Limb (tissue), 2 donors: ENCODE measurements around the gene EFL1.

Experiments used
- DNase-seq, 2 donors: peaks; one replicate each; pipeline ENCODE4 v3.0.0-alpha.2; 2016; ENCODE audit errors: extremely low spot score in 2 of 2

The EFL1 gene

DNA sequence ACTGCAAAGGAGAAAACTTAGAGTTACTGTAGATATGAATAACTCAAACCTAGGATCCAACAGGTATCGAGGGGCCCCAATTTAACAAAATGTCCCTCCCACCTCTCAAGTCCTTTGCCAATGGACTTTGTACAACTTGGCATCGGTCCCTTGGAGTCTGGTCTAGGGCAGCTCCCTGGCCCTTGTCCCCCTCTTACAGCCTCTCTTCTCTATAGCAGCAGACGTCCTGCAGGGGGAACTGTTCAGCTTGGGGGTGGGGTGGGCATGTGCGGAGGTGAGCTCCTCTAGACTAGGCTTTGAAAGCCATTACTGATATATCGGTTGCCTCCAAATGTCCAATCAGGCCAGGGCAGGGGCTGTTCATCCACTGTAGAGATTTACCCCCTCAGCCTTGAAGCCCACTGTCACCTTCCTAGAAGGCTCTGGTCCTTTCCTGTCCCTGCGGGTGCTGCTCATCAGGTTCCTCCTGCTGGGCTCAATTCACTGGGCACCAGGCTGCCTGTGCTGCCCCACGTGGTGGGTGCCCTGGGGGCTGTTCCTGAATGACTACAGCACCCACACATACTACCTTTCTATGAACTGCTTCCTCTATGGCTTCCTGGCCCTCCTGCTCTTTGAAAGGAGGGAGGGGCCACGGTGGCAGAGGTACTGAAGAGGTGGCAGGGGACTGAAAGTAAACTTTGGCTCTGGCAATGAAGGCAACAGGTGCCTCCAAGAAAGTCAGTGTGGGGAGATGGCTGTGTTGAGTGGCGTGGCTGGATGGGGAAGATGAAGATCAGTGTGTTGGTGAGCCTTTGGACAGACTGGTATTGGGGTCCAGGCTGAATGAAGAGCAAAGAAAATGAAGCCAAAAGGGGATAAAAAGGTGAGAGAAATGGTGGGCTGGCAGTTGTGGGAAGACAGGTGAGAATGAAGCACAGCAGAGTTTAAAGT, 137.9 kb downstream of the EFL1 start:
- DNase-seq: no peak

- DNase-seq: no peak
Observed at GRCh38 chr15:82122746-82123400, 139.7 kb downstream of the EFL1 start.

DNA sequence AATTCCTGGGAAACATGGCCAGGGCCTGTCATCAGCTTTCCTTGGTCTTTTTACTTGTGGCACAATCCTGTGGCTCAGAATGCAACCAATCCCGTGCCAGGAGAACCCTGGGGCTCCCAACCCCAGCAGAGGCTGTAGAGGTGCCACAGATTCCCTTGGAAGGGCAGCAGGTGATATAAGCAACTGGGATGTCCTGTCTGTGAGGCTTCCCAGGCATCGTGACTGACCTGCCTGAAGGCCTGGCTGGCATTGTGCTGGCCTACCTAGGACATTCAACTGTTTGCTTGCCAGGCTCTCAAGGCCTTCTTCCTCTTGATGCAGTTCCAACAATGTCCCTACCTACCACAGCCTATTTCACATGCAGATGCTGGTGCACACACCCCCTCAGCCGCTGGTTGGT, 144.5 kb downstream of the EFL1 start:
- DNase-seq: no peak

DNA sequence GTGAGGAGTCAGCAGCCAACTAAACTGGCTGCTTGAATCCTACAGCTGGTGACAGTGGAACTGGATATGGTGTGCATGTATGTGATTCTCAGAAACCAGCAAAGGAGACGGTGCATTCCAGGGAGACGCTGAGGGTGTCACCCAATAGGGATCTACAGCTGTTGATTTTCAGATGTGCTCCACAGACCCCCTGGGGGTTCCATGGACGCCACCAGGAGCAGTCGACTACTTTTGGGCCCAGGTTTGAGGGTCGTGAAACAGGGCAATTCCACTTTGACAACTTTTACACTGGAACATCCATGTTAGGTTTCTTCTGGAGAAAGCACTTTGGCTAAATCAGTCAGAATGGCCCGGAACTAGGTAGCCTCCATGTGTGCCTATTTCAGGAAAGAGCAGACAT, 145.2 kb downstream of the EFL1 start:
- no peak for DNase-seq

- DNase-seq: no peak
Observed at GRCh38 chr15:82114660-82115059, 147.9 kb downstream of the EFL1 start.

DNA sequence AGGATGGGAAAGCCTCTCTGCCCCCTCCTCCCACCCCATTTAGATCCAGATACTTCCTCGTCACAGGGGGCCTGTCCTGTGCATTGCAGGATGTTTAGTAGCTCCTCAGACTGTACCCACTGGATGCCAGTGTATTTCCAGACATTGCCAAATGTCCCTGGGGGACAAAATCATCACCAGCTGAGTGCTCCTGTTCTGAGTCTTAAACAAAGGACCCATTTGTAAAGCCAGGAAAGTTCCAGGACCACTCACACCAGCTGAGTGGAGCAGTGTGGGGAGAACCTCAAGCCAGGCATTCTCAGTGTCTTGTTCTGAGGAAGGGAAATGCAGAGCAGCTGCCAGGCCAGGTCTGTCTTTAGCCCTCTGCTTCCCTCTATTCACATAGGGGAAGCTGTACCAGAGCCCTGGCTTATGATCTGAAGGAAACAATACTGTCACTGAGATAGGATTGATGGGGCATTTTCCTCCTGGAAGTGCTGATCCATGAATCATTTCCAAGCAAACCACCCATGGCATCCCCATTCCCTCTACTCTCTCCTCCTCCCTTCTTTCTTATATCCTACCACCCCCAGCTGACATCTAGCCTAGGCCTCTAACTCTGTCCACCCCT, 149.3 kb downstream of the EFL1 start:
- no peak for DNase-seq

GRCh38 chr15:82111918-82112317, 150.6 kb downstream of the EFL1 start:
- no peak for DNase-seq

GRCh38 chr15:82110144-82110543, 152.4 kb downstream of the EFL1 start:
- DNase-seq: no peak

GRCh38 chr15:82108489-82109078, 153.9 kb downstream of the EFL1 start:
- DNase-seq: peak in 1 of 2 donors; percentile 45

DNA sequence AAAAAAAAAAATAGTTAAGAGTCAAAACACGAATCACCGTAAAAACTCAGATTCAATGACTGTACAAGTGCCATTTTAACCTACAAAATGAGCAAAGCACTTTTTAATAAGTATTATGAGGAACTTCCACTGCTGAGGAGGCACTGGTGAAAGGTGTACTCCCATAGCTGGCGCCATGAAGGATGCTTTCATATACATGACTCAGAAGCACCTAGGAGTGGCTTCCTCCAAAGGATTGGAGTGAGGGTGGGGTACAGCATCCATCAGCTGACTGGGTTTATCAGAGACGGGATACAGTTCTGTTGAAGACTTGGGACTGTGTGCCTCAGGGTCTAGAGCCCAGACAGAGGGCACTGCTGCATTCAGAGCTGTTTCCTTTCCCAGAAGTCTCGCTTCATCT, 155.9 kb downstream of the EFL1 start:
- no peak for DNase-seq

DNA sequence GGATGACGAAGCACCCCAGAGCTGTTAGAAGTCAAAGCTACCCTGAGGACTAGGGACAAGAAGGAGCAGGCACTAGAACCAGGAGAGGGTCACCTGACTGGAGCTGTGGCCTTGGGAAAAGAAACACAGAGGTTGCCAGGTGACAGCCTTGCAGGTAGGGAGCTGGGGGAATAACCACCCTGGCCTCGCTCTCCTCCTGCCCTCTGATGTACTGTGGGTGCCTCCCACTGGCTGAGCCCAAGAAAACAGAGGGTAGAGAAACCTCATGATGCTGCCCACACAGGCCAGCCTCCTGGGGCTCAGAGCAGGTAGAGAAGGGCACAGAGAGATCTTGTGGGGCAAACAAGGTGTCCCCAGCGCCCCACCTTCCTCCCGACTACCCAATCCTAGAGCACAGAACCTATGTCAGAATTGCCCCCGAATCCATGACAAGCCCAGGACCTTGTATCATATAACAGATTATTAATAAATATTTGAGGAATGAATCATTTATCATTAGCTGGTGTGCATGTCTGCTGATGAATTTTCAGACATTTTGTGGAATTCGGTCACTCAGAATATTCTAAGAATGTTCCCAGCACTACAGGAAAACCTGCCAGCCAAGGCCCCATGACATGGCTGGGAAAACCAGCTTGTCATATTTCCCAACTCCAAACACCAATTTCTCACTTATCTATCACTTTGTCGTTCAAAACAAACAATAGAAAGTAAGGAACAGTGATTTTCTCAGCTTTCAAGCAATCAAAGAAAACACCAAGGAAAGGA, 156.9 kb downstream of the EFL1 start:
- no peak for DNase-seq

DNA sequence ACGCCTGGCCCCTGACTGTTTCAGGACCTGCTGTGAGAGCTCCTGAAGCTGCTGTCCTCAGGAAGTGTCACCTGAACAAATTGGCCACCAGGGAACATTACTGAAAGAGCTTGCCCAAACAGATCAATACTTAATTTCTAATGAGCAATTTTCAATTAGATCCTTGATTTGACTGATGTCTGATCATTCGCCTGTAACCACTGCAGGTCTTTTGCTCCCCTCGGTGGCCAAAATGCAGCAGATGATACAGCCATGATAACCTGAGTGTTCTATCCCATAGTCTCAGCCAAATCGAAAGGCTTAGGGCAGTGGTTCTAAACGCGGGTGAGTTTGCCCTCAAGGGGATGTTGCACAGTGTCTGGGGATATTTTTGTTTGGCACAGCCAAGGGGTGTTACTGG, 159.1 kb downstream of the EFL1 start:
- no peak for DNase-seq

- DNase-seq: no peak
Observed at GRCh38 chr15:82100111-82100929, 162.2 kb downstream of the EFL1 start.

GRCh38 chr15:82098674-82099073, 163.9 kb downstream of the EFL1 start:
- DNase-seq: no peak

- DNase-seq: no peak
Observed at GRCh38 chr15:82095803-82096202, 166.7 kb downstream of the EFL1 start.

GRCh38 chr15:82093774-82094211, 168.7 kb downstream of the EFL1 start:
- no peak for DNase-seq

GRCh38 chr15:82093325-82093724, 169.2 kb downstream of the EFL1 start:
- no peak for DNase-seq

DNA sequence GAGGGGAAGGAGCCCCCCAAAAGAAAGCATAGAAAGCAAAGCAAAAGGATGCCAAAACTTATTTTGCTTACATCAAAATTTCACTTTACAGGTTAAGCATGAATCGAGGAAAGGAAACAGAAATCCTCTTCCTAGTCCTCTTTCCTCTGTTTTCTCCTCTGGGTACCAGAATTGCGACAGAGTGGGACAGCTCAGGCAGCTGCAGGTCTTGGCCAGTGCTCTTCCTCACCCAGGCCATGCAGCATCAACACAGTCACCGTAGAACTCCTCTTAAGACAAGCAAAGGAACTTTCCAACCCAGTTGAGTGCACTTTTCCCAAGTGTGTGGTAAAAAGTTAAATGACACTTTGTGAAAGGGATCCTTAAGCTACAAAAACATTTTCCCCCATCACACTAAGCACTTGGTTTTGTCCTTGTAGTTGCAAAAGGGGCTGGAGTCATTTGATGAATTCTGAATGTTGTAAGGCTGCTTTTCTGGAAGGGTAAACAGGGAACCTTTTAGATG, 170.8 kb downstream of the EFL1 start:
- no peak for DNase-seq

GRCh38 chr15:82086243-82086995, 176.1 kb downstream of the EFL1 start:
- no peak for DNase-seq
